Activated naive CD4-positive, alpha-beta T cell (primary cell): Measurements from ENCODE around the gene LSM11.

Source experiments
- DNase-seq, 4 experiments: peaks; one replicate each; lab custom pipeline; 2025; lab: John Stamatoyannopoulos, UW

Gene LSM11

DNA sequence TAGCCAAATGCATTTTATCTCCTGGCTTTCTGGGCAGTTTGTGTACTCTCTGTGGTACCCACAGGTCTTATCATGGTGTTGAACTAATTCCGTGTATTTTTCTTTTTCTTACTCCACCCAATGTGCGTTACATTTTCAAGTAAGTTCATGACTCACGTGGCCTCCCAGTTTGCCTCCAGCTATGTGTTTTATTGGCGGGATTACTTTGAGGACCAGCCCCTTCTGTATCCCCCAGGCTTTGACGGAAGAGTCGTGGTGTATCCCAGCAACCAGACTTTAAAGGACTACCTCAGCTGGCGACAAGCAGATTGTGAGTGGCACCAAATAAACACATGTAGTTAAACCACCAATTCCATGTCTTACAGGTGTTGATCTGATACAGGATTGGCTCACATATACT is 9.1 kb upstream of the LSM11 start:
- no peak for DNase-seq

DNA sequence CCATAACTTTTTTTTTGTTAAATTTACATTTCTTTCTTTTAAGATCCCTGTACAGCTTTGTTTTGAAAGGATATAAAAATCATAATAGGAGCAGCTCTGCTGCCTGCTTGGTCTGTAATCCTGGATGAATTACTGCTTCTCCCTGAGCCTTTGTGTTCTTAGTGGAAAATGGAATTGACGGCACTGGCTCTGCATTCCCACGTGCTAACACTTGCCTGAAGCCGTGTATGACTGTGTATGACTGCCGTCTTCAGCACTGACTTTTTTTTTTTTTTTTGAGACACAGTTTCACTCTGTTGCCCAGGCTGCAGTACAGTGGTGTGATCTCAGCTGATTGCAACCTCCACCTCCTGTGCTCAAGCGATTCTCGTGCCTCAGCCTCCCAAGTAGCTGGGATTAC is 7.5 kb upstream of the LSM11 start:
- no peak for DNase-seq

DNA sequence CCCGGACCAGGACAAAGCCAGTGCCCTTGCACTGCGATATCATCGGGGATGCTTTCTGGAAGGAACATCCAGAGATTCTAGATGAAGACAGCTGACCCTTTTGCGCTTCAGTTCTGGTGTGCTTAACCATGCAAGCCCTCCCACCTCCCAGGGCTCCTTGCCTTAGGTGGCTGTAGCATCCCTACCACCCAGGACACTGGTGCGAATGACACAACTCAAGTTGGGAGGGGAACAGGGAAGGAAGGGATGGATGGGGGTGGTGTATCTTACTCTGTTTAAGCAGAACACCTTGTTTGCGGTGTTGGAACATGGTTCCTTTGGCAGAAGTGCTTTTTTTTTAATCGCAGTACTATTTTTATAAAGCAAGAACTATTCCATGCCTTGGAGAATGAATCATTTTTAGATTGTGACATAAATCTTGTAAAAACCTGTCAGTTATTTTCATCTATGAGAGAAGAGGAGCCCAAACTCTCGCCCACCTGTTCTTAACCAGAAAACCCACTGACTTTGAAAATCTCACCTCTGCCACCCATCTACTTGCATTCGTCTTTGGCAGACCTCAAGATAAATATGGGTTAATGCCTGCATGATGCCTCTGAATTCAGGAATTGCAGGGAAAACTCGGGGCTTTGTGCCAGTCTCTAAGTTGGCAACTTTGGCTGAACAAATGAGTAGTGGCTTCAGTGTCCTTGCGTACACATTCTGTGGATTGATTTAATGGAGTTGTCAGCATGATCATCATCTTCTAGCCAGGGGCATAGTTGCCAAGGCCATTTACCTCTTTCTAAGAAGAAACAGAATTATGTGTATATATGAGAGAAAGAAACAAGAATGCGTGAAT is 3.9 kb upstream of the LSM11 start:
- DNase-seq, result no peak

DNA sequence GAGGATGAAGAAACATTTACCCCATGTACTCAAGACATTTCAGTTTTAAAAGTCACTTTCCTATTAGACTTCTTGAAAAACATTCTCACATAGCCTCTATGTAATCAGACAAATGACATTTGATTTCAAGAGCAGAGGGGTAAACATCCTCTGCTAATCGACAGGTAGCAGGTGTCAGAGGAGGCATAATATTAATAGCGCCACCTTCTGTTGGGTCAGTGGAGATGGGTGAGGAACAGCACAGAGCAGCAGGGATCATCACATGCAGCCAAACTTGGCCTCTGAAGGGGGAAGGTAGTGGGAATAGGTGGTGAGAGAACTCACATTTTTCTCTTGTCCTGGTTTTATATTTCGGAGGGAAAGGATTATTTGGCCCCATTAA is 3.3 kb upstream of the LSM11 start:
- DNase-seq, result no peak

DNA sequence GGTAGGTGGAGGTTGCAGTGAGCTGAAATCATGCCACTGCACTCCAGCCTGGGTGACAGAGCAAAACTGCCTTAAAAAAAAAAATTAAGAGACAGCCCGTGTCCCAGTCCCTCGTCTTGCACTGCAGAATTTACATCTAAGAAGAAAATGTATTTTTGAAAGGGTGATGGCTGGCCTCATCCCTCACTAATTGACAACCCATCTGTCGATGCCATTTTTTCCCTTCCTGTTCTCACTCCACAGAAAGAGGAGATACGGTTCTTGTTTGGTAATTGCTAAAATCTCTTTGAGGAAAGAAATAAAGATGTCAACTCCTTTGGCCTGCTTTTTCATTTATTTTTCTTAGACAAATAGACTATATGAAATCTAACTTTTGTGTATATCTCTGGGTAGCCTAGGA is 2.4 kb upstream of the LSM11 start:
- DNase-seq, result no peak

DNA sequence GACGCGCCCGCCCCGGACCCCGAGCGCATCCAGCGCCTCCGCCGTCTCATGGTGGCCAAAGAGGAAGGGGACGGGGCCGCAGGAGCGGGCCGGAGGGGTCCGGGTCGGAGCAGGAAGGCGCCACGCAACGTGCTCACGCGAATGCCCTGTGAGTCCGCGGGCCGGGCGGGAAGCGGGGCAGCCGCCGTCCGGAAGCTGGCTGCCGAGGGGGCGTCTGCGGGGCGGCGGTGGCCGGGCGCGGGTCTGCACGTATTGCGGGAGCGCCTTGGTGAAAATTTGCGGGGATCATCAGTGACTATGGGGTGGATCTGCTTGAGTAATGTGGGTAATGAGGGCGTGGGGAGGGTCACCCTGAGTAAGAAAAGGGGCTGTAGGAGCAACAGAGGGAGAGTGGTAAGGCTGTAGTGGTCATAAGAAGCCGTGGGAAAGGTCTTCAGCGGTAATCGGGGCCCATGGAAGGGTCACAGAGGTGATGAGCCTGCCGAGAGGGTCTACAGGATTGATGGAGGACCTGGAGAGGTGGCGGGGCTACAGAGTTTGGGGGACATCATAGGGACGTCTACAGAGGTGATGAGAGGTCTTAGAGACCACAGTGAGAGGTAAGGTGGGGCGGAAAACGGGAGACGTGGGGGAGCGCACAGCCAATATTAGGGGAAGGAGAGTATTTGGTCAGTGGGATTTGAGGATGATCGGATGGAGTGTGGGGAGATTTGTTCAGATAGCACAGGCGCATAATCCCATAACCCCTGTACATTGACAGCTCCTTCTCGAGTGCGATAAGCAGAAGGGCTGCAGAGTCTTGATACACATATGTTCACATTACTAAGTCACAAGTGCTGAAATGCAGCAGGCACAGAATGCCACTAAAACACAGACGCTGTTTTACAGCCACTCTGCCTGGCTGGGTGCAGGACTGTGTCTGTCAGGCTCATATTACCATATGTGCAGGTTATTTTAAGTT is 819 bp downstream of the LSM11 start:
- DNase-seq, result peak in 1 of 4 experiments; percentile 6

DNA sequence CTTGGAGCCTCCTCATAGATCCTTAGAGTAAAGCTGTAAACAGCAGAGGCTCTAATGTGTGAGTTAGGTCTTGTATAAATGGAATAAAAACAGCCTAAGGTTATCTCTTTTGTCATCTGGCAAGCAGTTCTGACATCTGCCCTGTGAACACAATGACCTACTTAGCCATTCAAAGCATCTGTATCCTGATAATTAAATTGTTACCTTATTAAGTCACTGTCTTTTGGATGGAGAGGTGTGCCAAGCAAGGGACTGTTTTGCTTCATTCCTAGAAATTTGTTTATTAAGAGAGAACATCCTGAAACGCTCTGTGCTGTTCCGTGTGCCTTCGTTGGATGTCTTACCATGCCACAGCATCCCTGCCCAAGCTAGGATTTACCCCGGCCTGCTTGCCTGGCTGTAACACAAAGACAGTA is 1.5 kb downstream of the LSM11 start:
- no peak for DNase-seq

DNA sequence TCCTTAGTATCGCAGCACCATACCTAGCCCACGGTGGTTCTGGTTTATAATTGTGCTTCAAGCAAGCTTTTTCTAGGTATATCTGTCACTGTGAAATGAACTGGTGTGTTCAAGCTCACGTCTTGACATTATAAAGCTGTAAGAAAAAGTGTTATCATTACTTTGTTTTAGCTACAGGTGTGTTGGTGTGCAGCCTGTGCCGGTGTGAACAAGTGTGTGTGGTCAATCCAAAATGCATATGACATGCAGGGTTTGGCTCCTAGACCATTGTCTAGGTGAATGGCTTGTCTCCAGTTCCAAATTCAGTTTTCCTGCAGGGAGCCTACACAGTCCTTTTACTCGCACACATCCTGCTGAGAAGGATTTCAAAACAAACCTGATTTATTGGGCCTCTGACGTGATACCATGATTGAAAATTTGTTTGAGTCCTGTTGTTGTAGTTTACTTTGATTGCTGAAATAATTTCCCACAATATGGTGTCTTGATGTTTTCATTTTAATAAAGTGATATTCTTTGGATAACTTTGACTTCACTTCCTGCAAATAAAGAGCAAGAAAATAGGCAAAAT is 3.7 kb downstream of the LSM11 start:
- DNase-seq, result no peak

DNA sequence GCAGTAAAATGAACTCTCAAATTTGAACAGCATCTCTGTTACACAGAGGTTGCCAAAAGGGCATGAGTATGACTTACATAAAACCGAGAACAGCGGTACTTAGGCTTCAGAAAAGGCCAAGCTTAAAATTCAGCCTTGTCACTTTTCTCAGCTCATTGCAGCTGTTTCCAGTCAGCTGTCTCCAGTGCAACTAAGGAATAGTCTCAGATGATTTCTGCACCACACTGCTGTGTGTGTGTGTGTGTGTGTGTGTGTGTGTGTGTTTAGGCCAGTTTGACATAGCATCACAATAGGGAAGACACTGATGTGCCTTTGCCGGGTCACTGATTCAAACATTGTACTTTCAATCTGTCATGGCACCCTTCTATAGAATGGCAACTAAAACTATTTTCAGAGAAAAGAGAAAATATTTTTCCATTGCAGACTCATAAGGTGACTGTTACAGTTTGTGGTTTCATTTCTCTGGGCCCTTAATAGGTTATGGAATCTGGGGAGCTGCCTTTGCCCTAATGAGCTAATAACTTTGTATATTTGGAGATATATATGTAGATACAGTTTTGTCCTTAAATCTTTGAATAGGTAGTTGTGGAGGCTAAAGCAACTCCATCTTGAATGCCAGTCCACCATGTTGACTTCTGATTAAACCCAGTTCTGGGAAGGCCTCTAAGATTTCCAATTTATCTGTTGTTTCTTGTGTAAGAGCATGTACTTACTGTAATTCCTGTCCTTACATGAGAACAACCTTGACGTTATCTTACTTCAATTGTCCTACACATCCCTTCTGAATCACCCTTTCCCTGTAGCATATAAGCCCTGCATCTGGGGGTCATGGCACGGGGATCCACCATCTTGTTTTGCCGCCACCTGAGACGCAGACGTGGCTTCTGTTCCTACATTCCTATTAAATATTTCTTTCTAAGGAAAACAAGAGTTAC is 4.5 kb downstream of the LSM11 start:
- no peak for DNase-seq

DNA sequence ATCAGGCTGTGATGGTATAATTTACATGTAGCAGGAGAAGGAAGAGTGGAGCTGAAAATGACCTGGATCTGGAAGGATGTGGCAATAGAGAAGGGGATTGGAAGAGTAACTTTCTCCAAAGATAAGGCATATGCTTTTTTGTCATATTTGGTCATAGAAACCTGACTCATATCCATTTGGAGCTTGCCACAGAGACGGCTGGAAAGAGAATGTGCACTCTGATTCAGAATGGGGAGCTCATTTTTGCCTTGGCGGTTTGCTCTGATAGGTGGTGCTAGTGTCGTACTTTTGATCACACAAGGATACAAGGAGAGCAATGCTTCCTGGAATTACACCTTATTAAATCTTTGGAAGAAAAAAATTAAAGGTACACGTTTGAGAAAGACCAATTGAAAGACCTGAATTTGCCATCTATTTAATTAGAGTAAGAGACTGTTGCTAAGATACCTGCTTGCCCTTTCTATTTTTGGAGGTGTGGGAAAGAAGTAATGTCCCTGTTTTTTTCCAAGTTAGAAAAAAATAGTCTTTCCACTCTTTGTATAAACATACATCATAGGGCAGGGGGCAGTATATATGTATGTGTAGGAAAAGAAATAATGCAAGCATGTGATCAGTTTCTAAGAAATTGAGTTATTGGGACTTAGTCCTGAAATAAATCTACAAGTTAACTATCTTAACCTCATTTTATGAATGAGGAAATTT is 5.4 kb downstream of the LSM11 start:
- DNase-seq, result no peak

DNA sequence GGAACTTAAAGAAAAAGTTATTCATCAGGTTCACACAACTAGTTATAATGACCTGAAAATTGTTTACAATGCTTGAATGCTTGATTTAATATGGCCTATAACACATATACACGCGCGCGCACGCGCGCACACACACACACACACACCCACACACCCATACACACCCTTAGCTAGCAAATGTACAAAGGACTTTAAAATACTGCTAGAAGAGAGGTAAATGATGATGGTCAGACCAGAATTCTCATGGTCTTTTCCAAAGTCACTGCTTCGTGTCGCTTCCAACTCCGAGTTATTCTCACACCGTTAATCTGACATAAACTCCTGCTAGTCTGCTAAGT is 5.9 kb downstream of the LSM11 start:
- DNase-seq, result no peak

DNA sequence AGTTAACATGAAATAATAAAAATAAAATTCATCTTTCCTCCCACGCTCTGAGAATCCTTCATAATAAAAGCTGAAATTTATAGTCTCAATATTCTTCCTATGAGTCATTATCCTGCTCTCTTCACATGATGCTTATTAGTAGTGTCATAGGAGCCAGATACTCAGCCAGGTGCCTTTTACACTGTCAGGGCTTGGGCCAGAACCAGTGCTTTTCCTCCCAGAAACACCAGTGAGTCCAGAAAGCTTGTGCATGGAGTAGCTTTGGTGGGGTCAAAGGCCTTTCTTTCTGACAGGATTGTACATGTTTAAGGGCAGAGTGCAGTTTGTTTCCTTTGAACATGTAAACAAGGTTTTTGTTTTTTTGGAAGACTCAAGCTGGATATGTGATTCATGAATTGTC is 6.8 kb downstream of the LSM11 start:
- no peak for DNase-seq

DNA sequence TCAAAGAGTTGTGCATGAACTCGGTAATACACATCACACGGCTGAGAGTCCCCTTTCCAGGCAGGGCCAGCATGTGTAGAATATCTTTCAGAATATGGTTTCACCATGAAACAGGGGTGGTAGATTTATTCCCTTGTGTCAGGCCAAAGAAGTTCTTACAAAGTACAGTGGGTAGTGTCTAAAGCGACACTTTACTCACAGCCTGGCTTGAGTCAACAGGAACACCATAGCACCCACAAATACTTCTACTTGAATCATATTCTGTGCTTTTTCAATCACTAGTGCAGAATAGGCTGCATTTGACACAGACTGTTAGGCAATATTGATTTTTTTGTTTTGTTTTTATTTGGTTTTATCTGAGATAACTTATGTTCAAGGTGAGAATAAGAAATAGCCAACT is 12.6 kb downstream of the LSM11 start:
- no peak for DNase-seq

DNA sequence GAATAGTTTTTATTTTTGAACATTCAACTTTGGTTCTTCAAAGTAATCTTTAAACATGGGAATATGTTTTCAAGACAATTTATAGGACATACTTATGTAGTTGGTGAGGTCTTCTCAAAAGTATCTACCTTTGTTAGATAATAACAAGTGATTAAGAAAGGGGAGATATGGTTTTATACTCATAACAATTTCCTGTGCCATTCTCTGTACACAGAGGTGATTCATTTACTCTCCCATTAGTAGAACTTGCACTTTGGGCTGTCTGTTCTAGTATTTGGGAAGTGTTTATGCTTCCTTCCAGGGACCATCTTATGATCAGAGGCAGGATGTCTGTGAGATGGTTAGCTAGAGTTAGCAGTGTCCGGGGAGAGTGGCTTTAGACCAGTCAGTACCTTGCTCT is 15.2 kb downstream of the LSM11 start:
- no peak for DNase-seq

DNA sequence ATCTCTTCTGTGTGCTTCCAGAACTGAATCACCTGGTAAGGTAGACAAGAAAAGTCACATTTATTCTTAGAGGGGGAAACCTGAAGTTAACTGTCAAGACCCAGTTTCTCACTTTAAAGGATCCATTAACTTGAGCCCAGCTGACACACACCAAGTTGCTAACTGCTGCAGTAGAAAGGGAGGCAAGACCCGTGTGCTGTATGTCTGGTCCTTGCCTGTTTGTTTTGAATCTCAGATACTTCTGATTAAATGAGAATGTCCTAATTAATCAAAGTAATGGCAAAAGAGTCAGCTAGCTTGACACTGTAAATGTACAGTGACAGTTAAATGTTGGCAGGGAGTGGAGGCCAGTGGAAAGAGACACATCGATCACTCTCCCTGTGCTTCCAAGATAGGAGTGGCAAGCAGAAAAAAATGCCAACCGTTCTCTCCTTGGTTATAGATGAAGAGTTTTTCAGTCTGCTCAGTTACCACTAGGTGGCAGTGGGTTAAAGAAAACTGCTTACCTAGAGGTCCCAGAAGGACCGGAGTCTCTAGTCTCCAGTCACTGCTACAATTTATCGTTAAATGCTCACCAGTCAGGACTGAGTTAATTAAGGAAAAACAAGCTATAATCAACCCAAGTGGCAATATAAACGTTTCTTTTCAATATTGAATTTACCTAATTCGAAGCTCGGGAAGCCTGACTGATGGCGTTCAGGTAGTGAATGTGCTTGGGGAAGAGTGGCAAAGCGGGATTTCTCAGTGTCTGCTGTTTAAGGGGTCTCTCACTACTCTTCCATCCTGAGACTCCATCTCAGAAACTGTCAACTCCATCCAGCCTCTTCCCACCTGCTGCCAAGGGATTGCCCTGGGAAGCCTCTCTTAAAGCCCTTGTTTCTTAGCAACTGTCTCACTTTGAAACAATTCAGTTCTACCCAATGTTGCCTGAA is 18.4 kb downstream of the LSM11 start:
- DNase-seq, result no peak

DNA sequence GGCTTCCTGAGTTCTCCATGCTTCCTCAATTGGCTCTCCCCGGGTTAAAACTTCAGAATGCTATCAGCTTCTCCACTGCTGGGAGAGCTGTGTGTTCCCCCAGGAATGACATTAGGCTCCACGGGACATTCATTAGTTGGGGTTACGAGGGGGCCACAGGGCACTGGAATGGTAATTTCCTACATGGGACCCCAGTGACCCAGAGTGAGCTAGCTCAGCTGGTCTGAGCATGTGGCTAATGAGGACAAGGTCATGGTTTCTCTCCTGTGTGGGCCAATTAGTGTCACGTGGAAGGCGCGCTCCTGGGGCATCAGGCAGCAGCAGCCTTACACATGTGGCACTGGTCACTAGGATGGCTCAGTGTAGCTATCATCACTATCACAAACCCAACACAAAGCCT is 21.0 kb downstream of the LSM11 start:
- DNase-seq, result no peak

DNA sequence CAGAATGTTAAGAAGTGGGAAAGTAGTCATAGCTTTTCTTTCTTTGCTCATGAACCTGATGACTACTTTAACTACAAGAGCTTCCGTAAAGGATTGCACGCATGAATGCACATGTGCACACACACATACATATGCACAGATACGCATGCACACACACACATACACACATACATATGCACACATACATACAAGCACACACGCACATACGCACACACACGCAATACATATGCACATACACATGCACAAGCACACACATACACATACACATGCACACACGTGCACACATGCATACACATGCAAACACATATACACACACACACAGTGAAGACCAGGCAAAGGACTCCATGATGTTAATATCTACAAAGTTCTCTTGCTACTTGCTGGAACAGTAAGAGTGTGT is 22.9 kb downstream of the LSM11 start:
- no peak for DNase-seq

DNA sequence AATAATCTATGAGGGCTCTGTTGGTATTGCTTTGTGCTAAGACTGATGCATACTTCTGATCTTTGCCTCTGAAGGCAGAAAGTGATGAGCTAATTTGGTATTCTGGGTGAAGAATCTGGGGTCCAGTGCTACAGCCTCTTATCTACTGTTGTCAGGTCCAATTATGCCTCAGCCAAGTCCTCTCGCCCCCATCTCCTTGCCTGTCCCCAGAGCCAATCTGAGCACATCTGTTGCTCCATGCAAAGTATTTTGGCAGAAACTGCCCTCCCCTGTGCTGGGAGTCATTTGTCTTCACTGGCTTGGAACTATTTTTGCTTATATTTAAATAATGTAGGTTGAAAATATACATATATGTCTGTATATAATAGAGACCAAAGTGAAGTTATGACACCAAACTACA is 23.4 kb downstream of the LSM11 start:
- no peak for DNase-seq

DNA sequence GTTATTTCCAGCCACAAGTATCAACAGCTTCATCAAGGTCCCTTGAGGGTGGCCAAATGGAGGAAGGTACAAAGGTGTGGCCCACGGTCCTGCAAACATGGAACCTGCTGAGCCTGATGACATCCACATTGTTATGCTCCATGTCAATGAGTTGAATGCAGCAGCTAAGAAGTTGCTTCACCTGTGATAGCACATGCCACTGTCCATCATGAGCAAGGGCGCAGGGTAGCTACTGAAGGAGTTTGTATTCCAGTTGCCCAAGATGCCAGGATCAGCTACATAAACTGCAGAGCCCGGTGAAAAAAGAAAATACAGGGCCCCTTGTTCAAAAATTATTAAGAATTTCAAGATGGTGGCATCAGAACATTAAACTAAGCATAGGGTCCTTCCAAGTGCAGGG is 24.2 kb downstream of the LSM11 start:
- DNase-seq, result no peak

DNA sequence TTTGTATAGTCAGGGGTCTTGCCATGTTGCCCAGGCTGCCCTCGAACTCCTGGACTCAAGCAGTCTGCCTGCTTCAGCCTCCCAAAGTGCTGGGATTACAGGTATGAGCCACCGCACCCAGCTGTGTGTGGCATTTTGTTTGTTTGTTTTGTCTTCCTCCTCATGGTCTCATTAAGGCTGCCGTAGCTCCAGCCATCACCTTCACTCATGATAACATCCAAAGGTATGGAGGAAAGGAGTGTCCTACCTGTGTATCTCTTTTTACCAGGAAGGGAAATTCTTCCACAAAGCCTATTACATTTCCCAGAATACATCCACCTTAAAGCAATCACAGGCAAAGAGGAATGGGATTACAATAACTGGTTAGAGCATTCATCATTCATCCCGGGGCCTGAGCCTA is 27.2 kb downstream of the LSM11 start:
- no peak for DNase-seq
